ENCODE data around the gene SACS.

SACS gene

GRCh38 chr13:23434491-23434890, 989 bp upstream of the SACS start:
- no peak overlapping the region for H3K4me3 ChIP-seq (ENCODE audit: control insufficient read depth, low read depth, low read length)
- DNase-seq (ENCODE audit: low read depth) = no peak
- no peak for TF ChIP-seq CTCF (IDR thresholded peaks at IDR 0.05; ENCODE audit: control insufficient read depth, insufficient read depth, low read depth, low read length, missing control alignments)

GRCh38 chr13:23432626-23433025, 876 bp downstream of the SACS start:
- TF ChIP-seq CTCF (IDR thresholded peaks at IDR 0.05; ENCODE audit: control insufficient read depth, insufficient read depth, low read depth, low read length, missing control alignments) = no peak
- DNase-seq (ENCODE audit: low read depth) = no peak
- H3K4me3 ChIP-seq (ENCODE audit: control insufficient read depth, low read depth, low read length) = peak overlapping the region; percentile 92

- TF ChIP-seq CTCF (IDR thresholded peaks at IDR 0.05; ENCODE audit: control insufficient read depth, insufficient read depth, low read depth, low read length, missing control alignments) = no peak
- no peak for DNase-seq (ENCODE audit: low read depth)
- H3K4me3 ChIP-seq (ENCODE audit: control insufficient read depth, low read depth, low read length) = no peak overlapping the region
These were observed 2.8 kb downstream of the SACS start for GRCh38 chr13:23430664-23431063.

GRCh38 chr13:23427881-23428528, 5.5 kb downstream of the SACS start:
- TF ChIP-seq CTCF (IDR thresholded peaks at IDR 0.05; ENCODE audit: control insufficient read depth, insufficient read depth, low read depth, low read length, missing control alignments) = no peak
- no peak overlapping the region for H3K4me3 ChIP-seq (ENCODE audit: control insufficient read depth, low read depth, low read length)

GRCh38 chr13:23427342-23427843, 6.1 kb downstream of the SACS start:
- TF ChIP-seq CTCF (IDR thresholded peaks at IDR 0.05; ENCODE audit: control insufficient read depth, insufficient read depth, low read depth, low read length, missing control alignments) = no peak
- H3K4me3 ChIP-seq (ENCODE audit: control insufficient read depth, low read depth, low read length) = no peak overlapping the region
- DNase-seq (ENCODE audit: low read depth) = peak; percentile 77

More at GRCh38 chr13:23427881-23428528, 5.5 kb downstream of the SACS start:
- DNase-seq (ENCODE audit: low read depth) = no peak

- DNase-seq (ENCODE audit: low read depth) = no peak
- H3K4me3 ChIP-seq (ENCODE audit: control insufficient read depth, low read depth, low read length) = no peak overlapping the region
- no peak for TF ChIP-seq CTCF (IDR thresholded peaks at IDR 0.05; ENCODE audit: control insufficient read depth, insufficient read depth, low read depth, low read length, missing control alignments)
These were observed 11.9 kb downstream of the SACS start for GRCh38 chr13:23421596-23421995.

All from AG09309 (cell line).